GM12873 (cell line): ENCODE data around the gene RPRD1A.

Source experiments
- CTCF ChIP-seq: IDR thresholded peaks from 2 replicates; pipeline ENCODE4 v1.5.1; 2012; ENCODE audit warnings: low read depth, mild to moderate bottlenecking, moderate library complexity, low read length, control low read depth; ENCODE audit not compliant: insufficient read depth; ENCODE audit errors: missing control alignments

Gene RPRD1A

GRCh38 chr18:36035253-36035652 is 32.1 kb downstream of the RPRD1A start:
- no peak for TF ChIP-seq CTCF

GRCh38 chr18:36034299-36034895 is 33.0 kb downstream of the RPRD1A start:
- TF ChIP-seq CTCF, result no peak

GRCh38 chr18:36031903-36032302 is 35.5 kb downstream of the RPRD1A start:
- no peak for TF ChIP-seq CTCF

GRCh38 chr18:36031407-36031806 is 36.0 kb downstream of the RPRD1A start:
- no peak for TF ChIP-seq CTCF

GRCh38 chr18:36028859-36029258 is 38.5 kb downstream of the RPRD1A start:
- no peak for TF ChIP-seq CTCF

- TF ChIP-seq CTCF, result no peak
Observed at GRCh38 chr18:36025025-36025424, 42.3 kb downstream of the RPRD1A start.

GRCh38 chr18:36023336-36023735 is 44.0 kb downstream of the RPRD1A start:
- no peak for TF ChIP-seq CTCF
